ENCODE data around the gene CD48.

GRCh38 chr1:160630523-160631451 lies 80.8 kb downstream of the CD48 start:
- no peak for TF ChIP-seq CTCF (IDR thresholded peaks at IDR 0.05; ENCODE audit: low read depth, low read length, missing input control)
- no peak for TF ChIP-seq RAD21 (IDR thresholded peaks at IDR 0.05)
- no peak for TF ChIP-seq HNF4G (IDR thresholded peaks at IDR 0.05)
- TF ChIP-seq REST (IDR thresholded peaks at IDR 0.05), result no peak
- no peak for TF ChIP-seq MAX (IDR thresholded peaks at IDR 0.05)
- no peak for TF ChIP-seq EGR1 (IDR thresholded peaks at IDR 0.05; ENCODE audit: low read depth in 2 of 2)
- no peak for TF ChIP-seq JUND (IDR thresholded peaks at IDR 0.05)
- TF ChIP-seq SP1 (IDR thresholded peaks at IDR 0.05), result no peak
- no peak for TF ChIP-seq TAF1 (conservative IDR thresholded peaks at IDR 0.05)
- no peak for TF ChIP-seq GABPA (IDR thresholded peaks at IDR 0.05 in 1 of 2, conservative IDR thresholded peaks at IDR 0.05 in 1 of 2)
- TF ChIP-seq RXRA (IDR thresholded peaks at IDR 0.05), result no peak
- no peak for TF ChIP-seq ATF3 (IDR thresholded peaks at IDR 0.05)
- no peak for TF ChIP-seq ZBTB33 (IDR thresholded peaks at IDR 0.05)
- TF ChIP-seq YY1 (IDR thresholded peaks at IDR 0.05), result no peak

Measured in liver (tissue), 3 donors.